CD14-positive monocyte (primary cell): ENCODE measurements around the gene STPG1. TPM values are rescaled to one million over a fixed set of nuclear protein-coding genes. Genes with fewer than 3 reads are reported as not detected.

Source experiments
- DNase-seq, 3 donors: peaks; one replicate each; pipeline ENCODE4 v3.0.0-alpha.2; 2011 to 2022
- H2AFZ ChIP-seq: 2 replicates; pipeline ENCODE4 v1.6.0; 2012; ENCODE audit warnings: mild to moderate bottlenecking, low read depth, low read length, inconsistent platforms; ENCODE audit not compliant: insufficient read depth, poor library complexity, severe bottlenecking
- H3K27ac ChIP-seq, 2 donors: 1 replicate in 1 of 2; 2 replicates in 1 of 2; pipeline ENCODE4 v1.5.1; 2012 to 2013; ENCODE audit warnings: low read length in 2 of 2, control low read depth in 1 of 2, inconsistent platforms in 1 of 2, low read depth in 1 of 2, mild to moderate bottlenecking in 1 of 2
- H3K27me3 ChIP-seq, 2 donors: one replicate each; pipeline versions ENCODE4 v1.6.0 to v1.6.1; 2011 to 2013; ENCODE audit warnings: low read length in 2 of 2; ENCODE audit not compliant: control insufficient read depth in 2 of 2, insufficient read depth in 2 of 2
- H3K36me3 ChIP-seq, 2 donors: replicated peaks in 1 of 2; 1 replicate in 1 of 2; 2 replicates in 1 of 2; pipeline versions ENCODE4 v1.5.1 to v1.6.1; 2012 to 2013; ENCODE audit warnings: low read length in 2 of 2, control low read depth in 1 of 2, inconsistent platforms in 1 of 2, mild to moderate bottlenecking in 1 of 2; ENCODE audit not compliant: insufficient read depth in 2 of 2, control insufficient read depth in 1 of 2
- H3K4me1 ChIP-seq, 2 donors: 1 replicate in 1 of 2; 2 replicates in 1 of 2; pipeline versions ENCODE4 v1.5.1 to v1.6.1; 2012 to 2013; ENCODE audit warnings: low read length in 2 of 2, control low read depth in 1 of 2, inconsistent platforms in 1 of 2, mild to moderate bottlenecking in 1 of 2, moderate library complexity in 1 of 2; ENCODE audit not compliant: insufficient read depth in 2 of 2, control insufficient read depth in 1 of 2
- H3K4me2 ChIP-seq: replicated peaks from 2 replicates; pipeline ENCODE3; 2012; ENCODE audit warnings: low read length, moderate library complexity, mild to moderate bottlenecking; ENCODE audit not compliant: poor library complexity, severe bottlenecking; ENCODE audit errors: extremely low read depth
- H3K4me3 ChIP-seq, 3 experiments: fragments of 200-600 bp in 1 of 3; sonication (generic) in 1 of 3; replicated peaks in 1 of 3; 1 replicate in 2 of 3; 2 replicates in 1 of 3; pipeline ENCODE4 v1.5.1; 2011 to 2013; ENCODE audit warnings: low read length in 3 of 3, mild to moderate bottlenecking in 3 of 3, control low read depth in 2 of 3, low read depth in 2 of 3, inconsistent platforms in 1 of 3, moderate library complexity in 1 of 3
- H3K79me2 ChIP-seq: 2 replicates; pipeline ENCODE4 v1.6.0; 2012; ENCODE audit warnings: mild to moderate bottlenecking, control low read depth, inconsistent platforms, low read length, moderate library complexity; ENCODE audit not compliant: insufficient read depth
- H3K9ac ChIP-seq: 2 replicates; pipeline ENCODE4 v1.6.0; 2017; ENCODE audit warnings: low read length, mild to moderate bottlenecking; ENCODE audit not compliant: insufficient read depth, poor library complexity, severe bottlenecking
- H3K9me3 ChIP-seq, 2 donors: replicated peaks in 1 of 2; 1 replicate in 1 of 2; 2 replicates in 1 of 2; pipeline versions ENCODE4 v1.5.1 to v1.6.1; 2012 to 2013; ENCODE audit warnings: low read length in 2 of 2, control low read depth in 1 of 2; ENCODE audit not compliant: control insufficient read depth in 1 of 2, insufficient read depth in 1 of 2
- H4K20me1 ChIP-seq: 2 replicates; pipeline ENCODE4 v1.6.0; 2012; ENCODE audit warnings: mild to moderate bottlenecking, low read length, control low read depth, moderate library complexity; ENCODE audit not compliant: insufficient read depth
- H3K27ac Mint-ChIP-seq, 7 donors: one replicate each; pipeline ENCODE4 v1.8.0; 2020; ENCODE audit warnings: mild to moderate bottlenecking in 7 of 7, mixed read lengths in 7 of 7, moderate library complexity in 6 of 7, inconsistent platforms in 2 of 7
- H3K27me3 Mint-ChIP-seq, 3 donors: one replicate each; pipeline ENCODE4 v1.8.0; 2021 to 2022; ENCODE audit warnings: low read depth in 3 of 3, mild to moderate bottlenecking in 3 of 3, mixed read lengths in 3 of 3, moderate library complexity in 3 of 3, inconsistent platforms in 1 of 3
- H3K36me3 Mint-ChIP-seq, 2 donors: one replicate each; pipeline ENCODE4 v1.8.0; 2020; ENCODE audit warnings: mixed read lengths in 2 of 2, inconsistent platforms in 1 of 2, mild to moderate bottlenecking in 1 of 2
- H3K4me1 Mint-ChIP-seq: one replicate; pipeline ENCODE4 v1.8.0; 2020; ENCODE audit warnings: mild to moderate bottlenecking, mixed read lengths
- H3K4me3 Mint-ChIP-seq, 2 donors: one replicate each; pipeline ENCODE4 v1.8.0; 2020; ENCODE audit warnings: mild to moderate bottlenecking in 2 of 2, mixed read lengths in 2 of 2, moderate library complexity in 1 of 2
- H3K9me3 Mint-ChIP-seq, 7 donors: one replicate each; pipeline ENCODE4 v1.8.0; 2020 to 2022; ENCODE audit warnings: mixed read lengths in 7 of 7, mild to moderate bottlenecking in 6 of 7, moderate library complexity in 6 of 7, inconsistent platforms in 2 of 7
- WGBS: methylation state at CpG from one replicate; pipeline ENCODE4 v1.1.5; 2013; ENCODE audit warnings: missing lambda C conversion rate; ENCODE audit not compliant: insufficient coverage; 5-methylcytosine and 5-hydroxymethylcytosine counted together
- intact Hi-C, 2 donors: fragments of 100-400 bp; cut with micrococcal nuclease; formaldehyde crosslinking; loops; one replicate each; pipeline versions ENCODE4 v1.15.0 to v1.15.1; 2023
- polyA plus RNA-seq, 3 donors: library from polyadenylated mRNA; depleted of rRNA in 1 of 3; unstranded in 2 of 3; stranded (reverse) in 1 of 3; fragments of 300-500 nt in 2 of 3; fragments of >200 nt in 1 of 3; fragmentation: Illumina TruSeq in 2 of 3; gene quantifications; 1 replicate in 2 of 3; 2 replicates in 1 of 3; pipeline ENCODE4 v1.2.3, GENCODE V29; 2012 to 2021
- TF ChIP-seq, protein P1 (sequence below): fragments of 200-600 bp; IDR thresholded peaks from one replicate; pipeline ENCODE4 v1.8.0; 2022; ENCODE audit warnings: antibody characterized with exemption, mild to moderate bottlenecking

STPG1 gene
- polyA plus RNA-seq, 3 donors = 0.57 to 0.85 (median 0.60) TPM

DNA sequence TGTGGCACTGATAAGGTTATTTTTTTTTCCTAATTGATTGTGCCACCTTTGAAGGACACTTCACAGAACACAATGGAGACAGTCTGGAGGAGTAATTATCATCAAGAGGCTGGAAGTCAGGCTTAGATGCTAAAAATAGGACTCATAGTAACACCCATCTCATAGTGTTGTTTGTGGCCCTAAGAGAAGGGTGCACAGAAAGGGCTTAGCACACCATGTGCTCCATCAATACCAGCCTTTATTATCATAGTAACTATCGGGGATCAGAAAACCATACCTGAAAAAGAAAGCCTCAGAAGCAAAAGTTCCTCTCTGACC lies 13.9 kb upstream of the STPG1 start:
- Histone ChIP-seq H4K20me1 (no peaks in the 10 kb centered on the region), H3K4me2 (no peak overlapping the region), H3K4me1 (no peaks in the 10 kb centered on the region), H3K27me3 (no peaks in the 10 kb centered on the region), H3K27ac (no peak overlapping the region), H2AFZ (no peak overlapping the region), H3K9ac (no peak overlapping the region), H3K9me3 (no peaks in the 10 kb centered on the region), H3K36me3 (peaks cover 10 to 29% of the 10 kb centered on the region in 2 donors), H3K79me2 (no peaks in the 10 kb centered on the region), H3K4me3 (no peak overlapping the region)
- intact Hi-C loops = no loop called here
- TF ChIP-seq, protein P1, sequence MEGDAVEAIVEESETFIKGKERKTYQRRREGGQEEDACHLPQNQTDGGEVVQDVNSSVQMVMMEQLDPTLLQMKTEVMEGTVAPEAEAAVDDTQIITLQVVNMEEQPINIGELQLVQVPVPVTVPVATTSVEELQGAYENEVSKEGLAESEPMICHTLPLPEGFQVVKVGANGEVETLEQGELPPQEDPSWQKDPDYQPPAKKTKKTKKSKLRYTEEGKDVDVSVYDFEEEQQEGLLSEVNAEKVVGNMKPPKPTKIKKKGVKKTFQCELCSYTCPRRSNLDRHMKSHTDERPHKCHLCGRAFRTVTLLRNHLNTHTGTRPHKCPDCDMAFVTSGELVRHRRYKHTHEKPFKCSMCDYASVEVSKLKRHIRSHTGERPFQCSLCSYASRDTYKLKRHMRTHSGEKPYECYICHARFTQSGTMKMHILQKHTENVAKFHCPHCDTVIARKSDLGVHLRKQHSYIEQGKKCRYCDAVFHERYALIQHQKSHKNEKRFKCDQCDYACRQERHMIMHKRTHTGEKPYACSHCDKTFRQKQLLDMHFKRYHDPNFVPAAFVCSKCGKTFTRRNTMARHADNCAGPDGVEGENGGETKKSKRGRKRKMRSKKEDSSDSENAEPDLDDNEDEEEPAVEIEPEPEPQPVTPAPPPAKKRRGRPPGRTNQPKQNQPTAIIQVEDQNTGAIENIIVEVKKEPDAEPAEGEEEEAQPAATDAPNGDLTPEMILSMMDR = no peak
- Mint-ChIP-seq H3K36me3 (peaks cover 55 to 61% of the 10 kb centered on the region in 2 donors), H3K4me1 (peaks cover 3% of the 10 kb centered on the region), H3K27ac (no peak overlapping the region), H3K27me3 (peaks cover 0 to 1% (median 0%) of the 10 kb centered on the region in 3 donors), H3K9me3 (no peaks in the 10 kb centered on the region), H3K4me3 (no peak overlapping the region)
- WGBS = 100% methylated on average over 1 of the region's 1 CpG
- no peak for DNase-seq

DNA sequence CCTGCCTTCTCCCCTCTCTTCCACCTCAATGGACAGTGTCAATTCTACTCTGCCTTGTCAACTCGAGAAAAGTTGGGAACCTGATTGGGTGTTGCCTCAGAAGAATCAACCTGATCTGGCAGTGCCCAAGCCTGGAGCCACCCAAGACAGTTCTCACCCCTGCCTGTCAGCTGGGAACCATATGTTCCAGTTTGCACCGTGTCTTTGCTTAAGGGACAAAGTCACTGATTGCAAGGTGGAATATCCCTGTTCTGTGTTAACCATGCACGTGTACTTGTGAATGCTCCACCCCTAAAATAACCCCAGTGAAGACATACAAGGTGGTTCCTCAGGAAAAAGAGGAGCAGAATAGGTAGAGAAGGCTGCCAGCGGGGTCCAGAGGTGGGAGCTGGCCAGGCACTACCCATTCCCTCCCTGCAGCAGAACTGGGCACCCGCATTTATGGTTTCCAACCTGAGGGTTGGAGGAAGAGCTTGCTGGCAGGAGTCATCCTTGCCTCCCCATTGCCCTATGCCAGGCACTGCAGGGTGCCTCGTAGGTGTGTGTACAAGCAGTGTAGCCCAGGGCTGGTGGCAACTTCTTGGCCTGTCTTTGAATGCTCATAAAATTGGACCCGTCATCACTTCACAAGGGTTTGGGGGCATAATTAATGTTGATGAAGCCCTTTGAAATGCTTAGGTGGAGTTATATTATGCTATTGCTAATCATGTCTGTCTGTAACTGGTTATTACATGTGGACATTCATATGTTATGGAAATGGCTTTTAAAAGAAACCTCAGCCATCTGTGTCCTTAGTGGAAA lies 13.4 kb upstream of the STPG1 start:
- H3K27ac Mint-ChIP-seq = no peak overlapping the region
- H3K4me3 Mint-ChIP-seq = no peak overlapping the region
- no peak overlapping the region for H3K27ac ChIP-seq
- intact Hi-C loops = no loop called here
- peaks cover 14 to 33% of the 10 kb centered on the region in 2 donors for H3K36me3 ChIP-seq
- peaks cover 0 to 1% (median 0%) of the 10 kb centered on the region in 3 donors for H3K27me3 Mint-ChIP-seq
- H3K4me2 ChIP-seq = no peak overlapping the region
- 97% methylated on average over 4 of the region's 7 CpGs for WGBS
- no peaks in the 10 kb centered on the region for H4K20me1 ChIP-seq
- TF ChIP-seq, protein P1 = no peak
- no peaks in the 10 kb centered on the region for H3K79me2 ChIP-seq
- H2AFZ ChIP-seq = no peak overlapping the region
- no peak overlapping the region for H3K4me3 ChIP-seq
- H3K4me1 Mint-ChIP-seq = peaks cover 3% of the 10 kb centered on the region
- H3K9me3 ChIP-seq = no peaks in the 10 kb centered on the region
- no peaks in the 10 kb centered on the region for H3K9me3 Mint-ChIP-seq
- H3K36me3 Mint-ChIP-seq = peaks cover 60 to 67% of the 10 kb centered on the region in 2 donors
- DNase-seq = no peak
- no peaks in the 10 kb centered on the region for H3K4me1 ChIP-seq
- no peaks in the 10 kb centered on the region for H3K27me3 ChIP-seq
- H3K9ac ChIP-seq = no peak overlapping the region
